Iris pigment epithelial cell (primary cell): ENCODE measurements around the gene IQCH.
"Not testable (repeated sequence)": the region's sequence is repeated elsewhere in the genome, so short reads cannot be mapped to it uniquely, and the experiment has no call there.

Experiments used
- DNase-seq: peaks from one replicate; pipeline ENCODE4 v3.0.0-alpha.2; 2011; ENCODE audit warnings: low read depth

IQCH gene

DNA sequence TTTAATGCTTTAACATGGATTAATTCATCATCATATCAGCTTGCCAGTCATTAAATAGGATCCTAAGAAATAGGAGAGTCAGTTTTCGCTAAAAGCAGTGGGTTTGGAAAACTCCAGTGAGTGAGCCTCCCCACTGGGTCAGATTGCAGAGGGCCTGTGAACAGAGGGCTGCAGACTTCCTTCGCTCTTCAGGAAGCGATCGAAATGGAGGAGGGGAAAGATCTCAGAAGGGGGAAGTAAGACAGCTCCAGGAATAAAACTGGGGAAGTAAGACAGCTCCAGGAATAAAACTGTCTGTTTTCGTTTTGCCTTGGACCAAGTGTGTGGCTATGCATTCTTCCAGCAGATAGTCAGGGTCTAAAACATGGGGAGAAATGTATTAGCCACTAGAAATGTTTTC, 141.5 kb downstream of the IQCH start:
- no peak for DNase-seq

DNA sequence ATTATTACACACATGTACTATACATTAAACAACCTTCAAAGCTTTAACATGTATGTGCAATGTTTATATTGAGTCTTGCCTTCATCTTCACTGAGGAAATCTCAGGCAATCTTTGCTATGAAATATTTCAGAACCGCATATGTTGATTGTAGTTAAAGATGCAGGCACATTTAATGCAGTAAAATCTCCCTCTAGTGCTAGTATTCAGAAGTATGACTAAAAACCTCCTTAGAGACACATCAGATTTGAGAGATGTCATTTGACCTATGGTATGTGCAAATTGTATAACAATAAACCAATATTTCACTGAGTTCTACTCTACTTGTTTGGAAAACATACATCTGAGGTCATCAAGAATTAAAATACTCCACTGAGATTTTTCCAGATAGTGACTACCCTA, 142.6 kb downstream of the IQCH start:
- DNase-seq: no peak

DNA sequence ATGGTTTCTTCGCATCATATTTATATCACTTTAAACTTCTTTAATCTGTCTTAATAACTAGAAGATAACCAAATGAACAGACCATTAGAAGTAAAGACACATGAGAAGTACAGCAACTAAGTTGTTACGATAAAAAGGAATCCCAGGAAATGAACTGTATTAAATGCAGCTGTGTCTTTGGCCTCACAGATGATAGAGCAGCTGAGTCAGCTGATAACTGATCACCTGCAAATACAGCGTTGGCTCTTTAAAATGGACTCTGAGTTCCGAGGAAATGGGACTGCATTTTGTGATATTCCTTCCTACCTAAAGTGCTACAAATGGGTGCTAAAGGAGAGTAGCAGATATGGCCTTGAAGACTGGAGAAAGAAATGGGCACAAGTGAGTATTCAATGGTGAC, 145.3 kb downstream of the IQCH start:
- no peak for DNase-seq

DNA sequence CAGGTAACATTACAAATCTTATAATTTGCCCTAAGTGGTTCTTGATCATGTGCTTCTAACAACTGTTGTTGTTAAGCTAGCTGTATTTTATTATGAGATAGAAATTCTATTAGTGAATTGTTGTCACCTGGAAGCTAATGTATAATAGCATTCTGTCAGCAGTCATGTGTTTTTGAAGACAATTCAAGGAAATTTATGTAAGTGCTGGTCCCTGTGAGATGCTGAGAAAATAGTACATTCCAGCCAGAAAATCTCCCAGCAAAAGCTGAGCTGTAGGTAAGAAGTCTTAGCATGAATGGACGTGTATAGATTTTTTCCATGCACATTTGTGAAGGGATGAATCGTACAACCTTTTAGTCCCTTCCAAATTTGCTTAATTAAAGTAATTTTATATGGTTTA, 146.3 kb downstream of the IQCH start:
- no peak for DNase-seq

DNA sequence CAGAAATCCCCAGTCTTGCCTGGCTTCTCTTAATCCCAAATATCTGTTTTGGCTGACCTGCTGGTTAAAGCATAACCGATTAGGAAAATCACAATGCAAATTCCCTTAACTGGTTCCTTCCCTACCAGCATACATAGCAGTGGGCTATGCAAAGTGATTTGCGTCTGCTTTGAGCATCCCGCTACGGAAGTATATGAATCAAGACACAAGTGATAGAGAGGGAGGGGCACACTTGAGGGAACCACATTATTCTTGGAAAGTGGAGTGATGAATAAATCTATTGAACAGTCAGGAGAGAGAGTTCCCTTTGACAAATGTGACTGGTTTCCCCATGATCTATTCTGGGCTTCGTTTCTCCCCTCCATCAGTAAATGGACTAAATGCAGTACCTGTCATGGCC, 146.8 kb downstream of the IQCH start:
- DNase-seq: no peak

DNA sequence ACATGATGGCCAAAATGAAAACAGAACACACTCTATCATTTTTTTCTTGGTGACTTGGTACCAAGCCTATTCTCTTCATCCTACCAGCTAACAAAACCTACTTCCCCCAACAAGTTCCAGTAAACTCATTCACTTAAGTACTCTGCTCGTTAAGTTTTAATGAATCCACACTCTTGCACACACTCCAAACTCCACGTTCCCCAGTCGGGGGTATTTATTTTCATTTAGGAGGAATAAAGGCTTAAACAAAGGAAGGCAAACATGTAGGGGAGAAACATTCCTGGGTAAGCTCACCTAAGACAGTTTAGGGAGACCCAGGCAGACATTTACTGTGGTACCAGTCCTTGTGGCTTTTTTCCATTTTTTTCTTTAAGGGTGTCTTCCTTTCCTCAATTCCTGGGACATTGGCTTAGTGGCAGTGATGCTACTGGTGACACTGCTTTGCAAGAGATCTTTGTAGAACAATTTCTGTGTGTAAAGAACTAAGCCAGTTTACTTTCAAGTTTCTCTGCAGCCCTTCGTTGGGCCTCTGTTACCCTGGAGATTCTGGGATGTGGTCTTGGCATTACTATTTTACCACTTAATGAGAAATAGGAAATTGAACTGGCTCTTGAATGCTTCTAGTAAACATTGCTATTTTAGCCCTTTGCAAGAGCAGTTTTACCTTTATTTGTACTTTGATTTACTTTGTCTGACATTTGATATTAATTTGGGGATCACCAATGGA, 149.0 kb downstream of the IQCH start:
- DNase-seq: no peak

DNA sequence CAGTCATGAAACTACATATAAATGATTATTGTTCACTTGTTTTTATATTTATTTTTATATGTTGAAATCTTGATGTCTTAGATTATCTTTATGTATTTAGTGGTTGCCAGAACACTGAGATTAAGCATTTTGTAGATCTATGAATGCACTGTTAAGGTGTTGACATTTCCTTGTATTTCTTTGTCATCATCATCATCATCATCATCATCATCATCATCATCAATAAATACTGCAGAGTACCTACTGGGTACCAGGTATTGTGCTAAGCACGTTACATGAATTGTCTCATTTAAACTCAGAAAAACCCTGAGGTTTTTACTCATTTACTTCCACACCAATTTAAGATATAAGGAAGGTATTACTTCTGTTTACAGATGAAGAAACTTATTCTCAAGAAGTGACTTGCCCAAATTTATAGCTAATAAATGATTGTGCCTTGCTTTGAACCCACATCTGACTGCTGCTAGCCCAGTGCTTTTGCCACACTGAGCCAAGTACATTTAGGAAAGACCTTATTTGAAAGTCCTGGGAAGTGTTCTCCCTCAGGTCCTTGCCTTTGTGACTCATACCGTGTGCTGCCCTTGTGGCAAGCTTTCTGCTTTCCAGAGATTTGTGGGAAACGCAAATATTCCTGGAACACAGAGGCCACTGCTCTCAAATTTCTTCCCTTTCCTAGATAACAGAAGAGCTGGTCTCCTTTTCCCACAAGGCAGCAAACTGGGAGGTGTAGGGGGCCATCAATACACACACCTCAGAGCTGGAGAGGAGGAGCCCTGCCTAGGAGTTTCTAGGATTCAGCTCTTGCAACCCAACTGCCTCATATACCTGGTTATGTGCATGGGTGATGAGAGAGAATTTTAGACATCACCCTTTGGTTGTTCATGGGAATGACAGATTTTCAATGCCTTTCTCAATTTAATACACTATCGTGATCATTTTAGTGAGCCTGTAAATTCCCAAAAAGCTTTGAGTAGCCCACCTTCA, 150.9 kb downstream of the IQCH start:
- DNase-seq: peak; percentile 67

DNA sequence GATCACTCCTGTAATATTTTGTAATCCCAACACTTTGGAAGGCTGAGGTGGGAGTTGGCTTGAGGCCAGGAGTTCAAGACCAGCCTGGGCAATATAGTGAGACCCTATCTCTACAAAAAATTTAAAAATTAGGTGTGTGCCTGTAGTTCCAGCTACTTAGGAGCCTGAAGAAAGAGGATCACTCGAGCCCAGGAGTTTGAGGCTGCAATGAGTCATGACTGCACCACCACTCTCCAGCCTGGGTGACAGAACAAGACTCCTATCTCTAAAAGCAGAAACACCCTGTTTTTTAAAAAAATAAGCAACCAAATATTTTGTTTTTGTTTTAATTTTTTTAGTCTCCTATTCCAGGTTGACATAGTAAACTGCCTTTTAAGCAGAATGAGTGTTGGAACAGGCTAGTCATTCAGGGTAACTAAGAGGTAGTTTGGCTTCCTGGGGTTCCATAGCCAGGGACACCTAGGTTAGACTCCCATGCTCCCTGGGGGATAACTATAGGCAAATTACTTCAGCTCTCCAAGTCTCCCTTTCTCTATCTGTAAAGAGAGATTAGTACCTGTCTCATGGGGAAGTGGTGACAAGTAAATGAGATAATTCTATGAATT, 151.8 kb downstream of the IQCH start:
- DNase-seq: peak; percentile 12

DNA sequence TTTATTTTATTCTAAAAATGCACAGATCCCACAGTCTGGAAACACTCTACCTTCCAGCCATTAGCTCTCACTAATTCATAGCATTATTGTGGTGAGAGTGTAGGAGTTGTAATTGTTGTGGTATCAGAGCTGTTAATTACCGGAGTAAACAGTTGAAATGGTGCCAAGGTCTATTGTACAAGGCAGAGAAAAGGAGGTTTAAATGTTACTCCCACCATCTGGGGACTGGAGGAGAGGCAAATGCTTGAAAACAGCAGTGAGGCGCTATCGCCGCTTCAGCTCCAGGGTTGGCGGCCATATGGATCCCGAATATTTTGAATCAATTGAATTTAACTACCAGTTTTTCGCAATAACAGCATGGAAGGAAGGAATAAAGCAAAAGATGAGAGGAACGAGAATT, 153.2 kb downstream of the IQCH start:
- DNase-seq: no peak

DNA sequence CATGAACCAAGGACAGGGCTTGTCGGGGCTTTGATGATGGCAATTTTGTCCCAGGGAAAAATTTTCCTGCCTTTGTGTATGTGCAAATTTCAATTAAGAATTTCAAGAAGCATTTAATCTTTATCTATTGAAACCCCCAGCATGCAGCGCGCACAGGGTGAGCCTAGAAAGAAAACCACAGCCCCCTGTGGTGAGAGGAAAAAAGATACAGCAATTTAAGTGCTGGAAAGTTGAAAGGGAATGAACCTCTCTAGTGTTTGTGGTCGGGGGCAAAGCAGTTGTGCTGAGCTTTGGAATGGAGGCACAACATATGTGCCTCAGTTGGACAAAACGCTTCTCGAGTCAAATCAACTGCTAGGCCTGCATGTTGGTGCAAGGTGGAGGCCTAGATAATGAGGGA, 154.6 kb downstream of the IQCH start:
- no peak for DNase-seq

DNA sequence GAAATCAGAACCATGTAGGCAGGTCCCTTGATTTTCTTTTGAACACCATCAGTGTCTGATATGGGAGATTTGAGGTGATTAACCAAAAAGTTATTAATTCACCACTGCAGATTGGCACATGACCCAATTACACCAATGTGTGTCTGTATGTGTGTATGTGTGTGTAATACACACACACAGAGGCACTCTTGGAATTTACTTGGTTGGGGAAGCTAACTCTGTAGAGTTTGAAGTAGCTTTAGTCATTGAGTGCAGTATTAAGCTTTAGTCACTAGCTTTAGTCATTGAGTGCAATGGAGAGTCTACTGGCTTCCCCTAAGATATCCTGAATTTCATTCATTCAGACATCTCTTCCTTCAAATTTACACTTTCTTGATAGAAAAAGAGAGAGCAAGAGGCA, 156.9 kb downstream of the IQCH start:
- no peak for DNase-seq

DNA sequence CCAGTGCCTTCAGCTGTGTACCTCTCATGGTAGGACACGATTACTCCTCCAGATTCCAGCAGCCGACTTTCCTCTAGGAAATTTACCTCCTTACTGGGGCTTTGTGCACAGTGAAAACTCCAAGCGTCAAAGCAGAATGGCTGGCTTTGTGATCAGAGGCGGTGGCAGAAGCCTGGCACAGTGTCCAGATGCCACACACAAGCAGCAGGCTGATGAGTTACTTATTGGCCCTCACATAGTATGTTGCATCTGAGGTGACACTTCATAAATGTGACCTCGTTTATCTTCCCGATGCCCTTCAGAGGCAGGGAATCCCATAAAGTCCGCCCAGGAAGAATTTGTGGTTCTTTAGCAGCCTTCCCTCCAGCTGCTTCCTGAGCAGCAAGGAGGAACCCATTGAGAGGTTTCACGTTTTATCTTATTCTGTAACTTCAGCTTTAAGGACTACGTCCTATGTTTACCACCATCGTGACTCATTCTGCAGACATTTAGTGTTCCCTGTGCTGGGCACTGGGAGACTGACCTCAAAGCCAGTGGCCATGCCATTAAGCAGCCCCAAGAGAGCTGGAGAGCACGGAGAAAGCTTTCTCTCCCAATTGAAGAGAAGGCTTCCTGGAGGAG, 159.3 kb downstream of the IQCH start:
- DNase-seq: peak; percentile 68

DNA sequence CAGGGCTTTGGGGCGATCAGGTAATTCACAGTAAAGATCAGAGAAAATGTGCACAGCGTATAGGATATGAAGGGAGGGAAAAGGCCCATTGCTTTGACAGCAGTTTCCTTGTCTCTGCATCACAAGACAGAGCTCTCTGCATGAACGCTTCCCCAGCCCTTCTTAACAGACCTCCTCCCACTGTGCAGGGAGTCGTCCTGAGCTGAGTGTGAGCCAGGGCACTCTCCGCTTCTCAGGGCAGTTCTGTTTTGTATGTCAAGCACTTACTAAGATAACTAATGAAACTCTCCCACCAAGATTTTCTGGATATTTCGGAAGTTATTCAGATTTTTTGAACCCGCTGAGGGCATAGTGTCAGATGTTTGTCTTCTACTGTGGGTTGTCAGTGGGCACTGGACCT, 160.6 kb downstream of the IQCH start:
- DNase-seq: no peak

DNA sequence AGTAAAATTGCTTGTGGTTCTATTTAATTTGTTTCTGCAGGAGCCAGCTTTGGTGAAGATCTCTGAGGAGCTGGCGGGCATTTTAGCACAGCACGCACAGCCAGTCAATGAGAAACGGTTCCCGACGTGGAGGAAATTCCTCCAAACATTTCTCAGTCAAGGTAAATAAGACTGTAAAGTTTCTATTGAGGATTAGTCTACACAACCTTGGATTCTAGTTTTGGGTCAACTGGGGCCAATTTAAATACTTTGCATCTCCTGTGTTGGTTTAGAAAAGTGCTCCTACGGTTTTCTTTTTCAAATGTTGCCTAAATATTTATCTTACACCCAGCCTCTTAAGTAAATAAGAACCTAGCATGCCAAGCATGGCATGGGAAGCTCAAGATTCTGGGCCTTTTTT, 162.3 kb downstream of the IQCH start:
- DNase-seq: no peak

DNA sequence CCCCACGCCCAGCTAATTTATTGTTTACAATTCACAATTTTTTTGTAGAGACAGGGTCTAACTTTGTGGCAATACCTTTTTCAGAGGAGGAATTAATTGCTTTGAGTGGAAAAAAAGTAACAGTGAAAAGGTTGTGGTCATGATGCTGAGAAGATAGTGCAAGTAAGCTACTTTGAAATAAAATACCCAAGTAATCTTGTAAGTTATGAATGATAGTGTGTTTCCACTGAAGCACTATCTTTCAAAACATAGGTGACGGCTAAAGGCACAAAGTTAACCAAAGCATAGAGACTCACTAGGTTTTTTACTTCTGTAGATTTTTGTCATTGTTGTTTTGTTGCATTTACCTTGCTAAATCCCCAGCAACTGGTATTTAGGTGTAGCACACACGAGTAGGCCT, 165.1 kb downstream of the IQCH start:
- DNase-seq: no peak

DNA sequence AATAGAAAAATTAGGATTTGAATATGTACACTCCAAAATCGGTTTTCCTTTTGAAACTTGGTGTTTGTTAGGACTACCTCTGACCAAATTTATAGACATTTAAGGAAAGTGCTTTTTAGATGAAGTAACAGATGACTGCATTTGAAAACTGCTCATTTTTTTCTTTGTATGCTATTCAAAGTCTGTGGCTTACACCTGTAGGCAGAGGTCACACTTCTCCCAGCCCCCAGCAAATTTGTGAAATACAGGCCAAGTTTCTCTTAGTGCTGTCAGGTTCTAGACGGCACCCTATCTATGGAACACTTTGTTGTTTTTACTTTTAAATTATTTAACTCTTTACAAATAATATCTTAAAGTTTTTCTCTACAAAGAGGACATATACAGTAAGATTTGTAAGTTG, 165.6 kb downstream of the IQCH start:
- no peak for DNase-seq

DNA sequence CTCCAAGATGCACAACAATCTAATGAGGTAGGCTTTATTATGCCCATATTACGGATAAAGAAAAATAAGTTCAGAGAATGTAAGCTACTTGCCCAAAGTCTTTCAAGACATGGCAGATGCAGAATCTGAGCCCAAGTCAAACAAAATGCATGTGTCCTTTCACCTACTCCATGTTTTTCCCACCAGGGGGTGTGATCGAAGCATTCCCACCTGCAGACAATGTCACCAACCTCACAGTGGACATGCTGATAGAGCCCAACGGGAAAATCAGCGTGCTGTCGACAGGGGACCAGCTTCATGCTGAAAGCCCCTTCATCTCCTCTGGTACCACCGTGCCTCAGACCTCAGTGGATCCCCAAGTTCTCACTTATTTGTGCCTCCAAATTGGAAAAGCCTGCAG, 166.5 kb downstream of the IQCH start:
- DNase-seq: no peak

DNA sequence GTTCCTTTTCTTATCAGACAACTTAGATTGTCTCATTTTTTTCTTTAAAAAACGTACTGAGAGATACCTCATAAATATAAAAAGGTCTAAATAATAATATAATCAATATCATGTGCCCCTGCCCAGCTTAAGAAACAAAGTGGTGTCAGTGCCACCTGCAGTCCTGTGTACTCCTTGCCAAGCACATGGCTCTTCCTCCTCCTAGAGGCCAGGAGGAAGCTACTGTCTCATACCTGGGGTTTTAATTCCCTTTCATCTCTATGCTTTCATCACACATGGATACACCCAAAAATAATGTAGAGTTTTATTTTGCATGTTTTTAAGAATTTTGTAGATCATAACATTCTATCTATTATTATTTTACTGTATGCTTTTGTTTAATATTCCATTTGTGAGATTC, 167.7 kb downstream of the IQCH start:
- DNase-seq: no peak

DNA sequence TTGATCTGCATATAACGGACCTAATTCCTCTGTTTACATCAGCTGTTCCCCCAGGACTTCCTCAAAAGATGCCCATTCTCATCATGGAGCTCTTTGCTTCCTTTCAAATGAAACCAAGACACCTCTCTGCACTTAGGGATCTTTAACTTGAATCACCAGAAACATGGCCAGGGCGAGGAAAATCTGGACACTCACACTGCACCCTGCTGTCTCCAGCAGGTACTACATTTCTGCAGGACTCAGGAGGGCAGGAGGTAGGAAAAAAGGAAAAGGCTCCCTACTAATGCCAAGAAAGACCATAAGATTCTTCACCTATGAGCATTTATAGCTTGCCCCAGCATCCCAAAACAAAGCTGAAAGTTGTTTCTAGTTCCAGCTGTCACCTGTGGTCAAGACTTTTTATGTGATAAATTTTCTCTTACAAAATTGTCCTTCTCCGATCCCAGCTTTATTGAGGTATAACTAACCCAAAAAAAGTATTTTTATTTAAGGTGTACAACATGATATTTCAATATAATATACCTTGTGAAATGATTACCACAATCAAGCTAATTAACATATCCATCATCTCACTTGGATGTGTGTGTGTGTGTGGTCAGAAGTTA, 179.0 kb downstream of the IQCH start:
- DNase-seq: peak; percentile 60

DNA sequence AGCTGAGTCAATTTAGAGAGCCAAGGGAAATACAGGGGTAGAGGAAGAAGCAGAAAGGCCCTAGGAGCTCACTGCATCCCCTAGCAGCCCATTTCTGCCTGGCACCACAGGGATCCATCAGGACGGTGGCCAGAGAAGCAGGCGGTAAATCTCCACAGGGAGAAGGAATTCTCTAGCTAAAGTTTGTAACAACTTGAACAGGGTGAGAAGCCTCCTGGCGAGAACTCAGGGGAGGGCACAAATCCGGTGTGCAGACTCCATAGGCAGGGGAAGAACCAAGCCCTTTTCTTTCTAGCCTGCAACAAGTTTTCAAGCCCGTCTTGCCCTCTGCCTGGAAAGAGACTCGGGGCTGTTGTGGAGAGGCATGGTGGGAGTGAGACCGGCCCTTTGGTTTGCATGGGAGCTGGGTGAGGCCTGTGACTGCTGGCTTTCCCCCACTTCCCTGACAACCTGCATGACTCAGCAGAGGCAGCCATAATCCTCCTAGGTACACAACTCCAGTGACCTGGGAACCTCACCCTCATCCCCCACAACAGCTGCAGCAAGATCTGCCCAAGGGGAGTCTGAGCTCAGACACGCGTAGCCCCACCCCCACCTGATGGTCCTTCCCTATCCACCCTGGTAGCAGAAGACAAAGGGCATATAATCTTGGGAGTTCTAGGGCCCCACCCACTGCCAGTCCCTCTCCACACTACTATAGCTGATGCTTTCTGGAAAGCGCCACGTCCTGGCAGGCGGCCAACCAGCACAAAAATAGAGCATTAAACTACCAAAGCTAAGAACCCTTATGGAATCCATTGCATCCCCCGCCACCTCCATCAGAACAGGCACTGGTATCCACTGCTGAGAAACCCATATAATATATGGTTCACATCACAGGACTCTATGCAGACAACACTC, 182.0 kb downstream of the IQCH start:
- not testable (repeated sequence) for DNase-seq

DNA sequence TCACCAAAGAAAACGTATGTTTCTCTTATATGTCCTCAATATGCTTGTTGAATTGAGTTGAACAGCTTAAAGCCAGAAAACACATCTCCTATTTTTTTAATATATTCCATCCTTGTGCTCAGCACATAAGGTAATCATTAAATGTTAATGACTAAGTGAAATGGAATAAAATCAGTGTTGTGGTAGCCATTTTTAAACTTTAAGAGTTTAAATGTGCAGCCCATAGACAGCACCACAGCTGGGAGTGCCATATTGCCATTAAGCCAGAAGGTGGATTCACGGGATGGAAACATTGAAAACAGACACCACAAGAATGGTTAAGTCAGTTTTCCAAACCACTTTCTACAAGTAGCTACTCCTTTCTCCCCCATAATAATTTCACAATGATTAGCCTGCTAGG, 189.5 kb downstream of the IQCH start:
- no peak for DNase-seq
